M059J (cell line): ENCODE measurements around the gene MRPL43. TPM values are rescaled to one million over a fixed set of nuclear protein-coding genes. Genes with fewer than 3 reads are reported as not detected.
"Not testable (repeated sequence)": the region's sequence is repeated elsewhere in the genome, so short reads cannot be mapped to it uniquely, and the experiment has no call there.

ENCODE experiments used
- DNase-seq: peaks from one replicate; pipeline ENCODE4 v3.0.0-alpha.2; 2012; ENCODE audit warnings: low read depth
- total RNA-seq: library from RNA; depleted of rRNA; stranded (reverse); fragments of >200 nt; shearing (Covaris generic); gene quantifications from 2 replicates; pipeline ENCODE4 v1.2.3, GENCODE V29; 2014; rRNA removed

MRPL43 gene
- total RNA-seq = 78.0 and 80.2 TPM in 2 replicates

DNA sequence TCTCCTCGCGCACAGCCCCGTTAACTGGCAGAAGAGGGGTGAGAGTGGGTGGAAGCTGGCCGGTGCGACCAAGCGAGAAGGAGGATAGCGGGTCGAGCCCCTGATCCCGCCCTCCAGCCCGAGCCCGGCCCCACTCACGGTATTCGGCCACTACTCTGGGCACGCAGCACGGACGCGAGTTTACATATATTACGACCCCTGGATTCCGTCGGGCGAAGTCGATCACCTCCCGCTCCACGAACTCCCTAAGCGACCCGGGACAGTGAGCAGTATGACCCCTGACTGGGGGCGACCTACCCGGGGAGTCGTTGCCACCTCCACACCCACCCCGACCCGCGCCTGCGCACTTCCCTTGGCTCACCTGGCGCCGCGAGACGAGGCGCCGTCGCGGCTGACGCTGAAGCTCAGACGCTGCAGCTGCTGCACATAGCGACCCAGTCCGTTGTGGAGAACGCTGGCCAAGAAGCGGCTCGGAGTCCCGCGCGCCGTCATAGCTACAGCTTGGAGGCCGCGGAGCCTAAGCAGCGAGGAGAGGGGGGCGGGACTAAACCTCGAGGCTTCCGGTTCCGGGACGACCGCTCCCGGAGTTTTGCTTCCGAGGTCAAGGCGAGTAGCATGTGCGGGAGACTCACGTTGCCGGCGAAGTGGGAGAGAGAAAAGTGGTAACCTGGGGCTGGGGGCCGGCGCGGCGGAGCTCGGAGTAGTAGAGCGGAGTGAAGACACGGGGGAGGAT lies at the start of gene MRPL43, which contains the start of gene TWNK:
TSS of gene MRPL43 (minus strand) at position 546 of the 733 bp plus-strand sequence. CDS start at position 492, 54 bp downstream.
TSS of gene TWNK (plus strand) at position 592 of the 733 bp plus-strand sequence. CDS start 668 bp downstream, outside the sequence.
- DNase-seq = peak; percentile 74

DNA sequence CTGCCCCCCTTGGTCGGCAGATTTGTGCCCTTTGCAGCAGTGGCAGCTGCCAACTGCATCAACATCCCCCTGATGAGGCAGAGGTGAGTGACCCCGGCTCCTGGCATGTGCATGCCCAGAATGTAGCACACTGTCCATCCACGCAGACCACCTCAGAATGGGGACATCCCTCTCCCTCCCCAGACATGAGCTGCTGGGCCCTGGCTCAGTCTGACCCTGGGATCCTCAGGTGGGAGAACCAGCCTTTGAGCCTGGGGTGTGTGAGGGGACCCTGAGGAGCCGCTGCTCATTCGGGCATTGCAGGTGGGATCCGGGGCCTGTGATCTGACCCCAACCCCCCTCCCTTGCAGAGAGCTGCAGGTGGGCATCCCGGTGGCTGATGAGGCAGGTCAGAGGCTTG lies 49.4 kb upstream of the MRPL43 start:
- DNase-seq = no peak

DNA sequence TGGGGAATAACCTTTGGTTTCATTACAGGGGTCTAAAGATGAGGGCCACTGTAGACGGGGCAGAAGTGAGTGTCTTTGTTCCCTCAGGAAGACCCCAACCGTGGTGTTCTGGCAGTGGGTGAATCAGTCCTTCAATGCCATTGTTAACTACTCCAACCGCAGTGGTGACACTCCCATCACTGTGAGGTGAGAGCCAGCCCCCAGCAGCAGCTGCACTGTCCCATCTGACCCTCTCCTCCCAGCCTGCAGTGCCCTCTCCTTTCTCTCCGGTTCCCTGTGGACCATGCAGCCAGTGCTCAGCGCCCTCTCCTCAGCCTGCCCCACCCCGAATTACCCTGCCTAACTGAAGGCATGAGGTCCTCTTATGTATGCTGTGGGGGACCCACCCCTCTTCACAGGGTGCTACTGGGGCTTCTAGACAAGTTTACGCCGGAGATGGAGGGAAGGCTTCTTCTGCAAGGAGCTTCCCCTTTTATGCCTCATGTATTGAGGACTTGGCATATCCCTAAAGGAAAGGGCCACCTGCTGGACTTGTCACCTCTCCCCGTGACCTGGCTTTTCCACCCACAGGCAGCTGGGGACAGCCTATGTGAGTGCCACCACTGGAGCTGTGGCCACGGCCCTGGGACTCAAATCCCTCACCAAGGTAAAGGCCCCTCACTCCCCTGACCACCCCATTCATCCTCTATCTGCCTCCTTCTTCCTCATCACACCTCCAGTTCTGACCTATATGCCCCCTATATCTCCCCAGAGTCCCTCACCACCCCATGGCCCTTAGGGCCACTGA lies 48.8 kb upstream of the MRPL43 start:
- no peak for DNase-seq

GRCh38 chr10:101035314-101035713 lies 48.0 kb upstream of the MRPL43 start:
- no peak for DNase-seq

DNA sequence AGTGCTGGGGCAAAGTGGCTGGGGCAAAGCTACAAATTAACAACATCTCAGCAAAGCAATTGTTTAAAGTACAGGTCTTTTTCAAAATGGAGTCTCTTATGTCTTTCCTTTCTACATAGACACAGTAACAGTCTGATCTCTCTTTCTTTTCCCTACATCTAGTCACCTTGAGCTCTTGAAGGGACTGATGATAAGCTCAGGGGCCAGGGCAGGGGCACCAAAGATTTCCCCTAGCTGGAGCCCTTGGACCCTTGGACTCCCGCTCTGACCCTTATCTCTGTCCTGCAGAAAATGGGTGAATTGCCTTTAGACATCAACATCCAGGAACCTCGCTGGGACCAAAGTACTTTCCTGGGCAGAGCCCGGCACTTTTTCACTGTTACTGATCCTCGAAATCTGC lies 47.1 kb upstream of the MRPL43 start:
- not testable (repeated sequence) for DNase-seq

GRCh38 chr10:101033276-101033675 lies 46.0 kb upstream of the MRPL43 start:
- DNase-seq = no peak

- peak; percentile 95 for DNase-seq
Observed at GRCh38 chr10:101032637-101033224, 45.4 kb upstream of the MRPL43 start.

DNA sequence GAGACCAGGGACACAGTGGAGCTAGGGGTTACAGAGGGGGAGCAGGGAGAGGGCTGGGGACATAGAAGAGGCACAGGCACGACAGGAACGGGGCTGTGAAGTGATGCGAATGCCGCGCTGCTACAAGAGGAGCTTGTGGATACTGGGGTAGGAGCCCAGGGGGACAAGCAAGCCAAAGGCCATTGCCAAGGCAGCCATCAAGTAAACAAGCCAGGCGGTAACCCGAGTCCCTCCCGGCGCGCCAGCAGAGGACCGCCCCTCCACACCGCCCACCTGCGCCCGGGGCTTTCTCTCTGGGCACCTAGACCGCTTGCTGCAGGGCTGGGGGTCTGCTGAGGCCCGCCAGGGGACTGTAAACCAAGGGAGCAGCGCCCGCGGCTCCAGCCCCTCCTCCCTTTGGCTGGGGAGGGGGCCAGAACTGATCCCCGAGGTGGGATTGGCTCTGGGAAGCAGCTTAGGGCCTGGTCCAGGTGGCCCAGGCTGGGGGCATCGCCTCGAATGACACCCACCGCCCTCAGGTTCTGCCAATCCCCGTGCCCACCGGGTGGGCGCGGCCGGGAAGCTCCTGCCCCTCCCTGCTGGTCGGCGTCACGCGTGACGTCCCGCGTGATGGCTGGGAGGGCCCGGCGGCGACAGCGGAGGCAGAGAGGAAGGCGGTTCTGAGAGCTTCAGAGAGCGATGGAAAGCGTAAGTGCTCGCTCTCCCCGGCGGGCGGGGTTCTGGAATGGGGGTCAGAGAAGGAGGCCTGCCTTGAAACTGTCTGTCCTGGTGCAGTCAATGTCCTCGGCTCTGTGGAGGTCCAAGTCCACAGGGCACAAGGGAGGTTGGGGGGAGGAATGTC lies 44.7 kb upstream of the MRPL43 start:
- DNase-seq = peak; percentile 77

GRCh38 chr10:101031128-101031795 lies 44.0 kb upstream of the MRPL43 start, which contains the start of the genes PDZD7 and SFXN3:
TSS of gene PDZD7 (minus strand) at chr10:101031129. CDS start at chr10:101030219, 910 bp downstream.
TSS of gene SFXN3 (plus strand) at chr10:101031234. CDS start at chr10:101034695, 3,461 bp downstream.
- DNase-seq = peak; percentile 86

- DNase-seq = peak; percentile 70
Observed at GRCh38 chr10:101030496-101031127, 43.3 kb upstream of the MRPL43 start.

- no peak for DNase-seq
Observed at GRCh38 chr10:101029520-101030295, 42.4 kb upstream of the MRPL43 start.

GRCh38 chr10:101028446-101029337 lies 41.4 kb upstream of the MRPL43 start:
- DNase-seq = no peak

- DNase-seq = no peak
Observed at GRCh38 chr10:101027106-101027720, 39.9 kb upstream of the MRPL43 start.

DNA sequence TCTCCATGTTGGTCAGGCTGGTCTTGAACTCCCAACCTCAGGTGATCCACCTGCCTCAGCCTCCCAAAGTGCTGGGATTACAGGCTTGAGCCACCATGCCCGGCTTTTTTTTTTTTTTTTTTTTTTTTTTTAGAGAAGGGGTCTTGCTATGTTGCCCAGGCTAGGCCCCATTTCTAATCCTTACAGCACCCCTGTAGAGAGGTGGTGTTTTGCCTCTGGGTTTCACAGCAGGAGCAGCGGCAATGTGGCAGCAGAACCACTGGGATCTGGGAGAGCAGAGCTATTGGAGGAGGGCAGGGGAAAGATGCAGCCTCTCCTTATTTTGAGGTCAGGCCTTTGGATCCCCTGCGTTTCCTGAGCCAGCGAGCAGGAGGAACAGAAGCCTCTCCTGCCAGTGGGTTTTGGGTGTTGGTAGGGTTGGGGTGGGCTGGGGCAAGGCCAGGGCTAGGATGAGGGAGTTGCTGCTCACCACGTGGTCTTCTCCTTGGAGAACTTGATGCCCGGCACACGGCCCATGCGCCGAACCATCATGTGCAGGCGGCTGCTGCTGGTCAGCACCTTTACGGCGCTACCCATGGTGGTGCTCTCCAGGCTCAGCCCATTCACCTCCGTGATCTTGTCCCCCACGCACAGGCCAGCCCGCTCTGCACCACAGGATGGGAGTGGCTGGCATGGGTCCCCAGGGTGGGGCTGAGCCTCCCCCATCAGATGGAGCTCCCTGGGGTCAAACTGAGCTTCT lies 35.8 kb upstream of the MRPL43 start:
- no peak for DNase-seq

GRCh38 chr10:101021692-101022251 lies 34.5 kb upstream of the MRPL43 start:
- DNase-seq = no peak

GRCh38 chr10:101021239-101021638 lies 33.9 kb upstream of the MRPL43 start:
- no peak for DNase-seq
